ENCODE measurements around the gene SGK1.

The SGK1 gene

DNA sequence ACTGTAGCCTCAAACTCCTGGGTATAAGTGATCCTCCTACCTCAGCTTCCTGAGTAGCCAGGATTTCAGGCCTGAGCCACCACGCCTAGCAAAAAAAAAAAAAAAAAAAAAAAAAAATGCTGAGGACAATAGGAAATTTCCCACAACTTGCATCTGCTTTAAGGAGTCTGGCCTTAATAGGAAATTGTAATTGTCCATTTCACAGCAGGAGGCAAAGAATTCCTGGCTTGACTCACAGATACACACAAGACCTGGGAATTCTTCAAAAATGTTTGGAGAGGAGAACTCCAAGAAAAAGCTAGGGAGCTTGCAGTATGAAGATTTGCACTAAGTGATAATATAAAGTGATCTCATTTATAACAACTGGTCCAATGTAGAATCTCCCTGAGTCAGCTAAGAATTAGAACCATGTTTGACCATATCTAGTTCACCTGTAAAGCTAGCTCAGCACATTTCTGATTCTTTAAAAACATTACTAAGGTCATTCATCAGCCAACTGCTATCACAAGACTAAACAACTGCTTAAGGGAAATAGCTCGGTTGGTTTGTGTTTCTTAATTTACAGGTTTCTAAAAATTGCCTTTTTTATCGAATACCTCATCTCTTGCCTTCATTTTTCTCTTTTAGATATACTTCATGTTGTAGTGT, 185.3 kb downstream of the SGK1 start:
- DNase-seq: no peak

DNA sequence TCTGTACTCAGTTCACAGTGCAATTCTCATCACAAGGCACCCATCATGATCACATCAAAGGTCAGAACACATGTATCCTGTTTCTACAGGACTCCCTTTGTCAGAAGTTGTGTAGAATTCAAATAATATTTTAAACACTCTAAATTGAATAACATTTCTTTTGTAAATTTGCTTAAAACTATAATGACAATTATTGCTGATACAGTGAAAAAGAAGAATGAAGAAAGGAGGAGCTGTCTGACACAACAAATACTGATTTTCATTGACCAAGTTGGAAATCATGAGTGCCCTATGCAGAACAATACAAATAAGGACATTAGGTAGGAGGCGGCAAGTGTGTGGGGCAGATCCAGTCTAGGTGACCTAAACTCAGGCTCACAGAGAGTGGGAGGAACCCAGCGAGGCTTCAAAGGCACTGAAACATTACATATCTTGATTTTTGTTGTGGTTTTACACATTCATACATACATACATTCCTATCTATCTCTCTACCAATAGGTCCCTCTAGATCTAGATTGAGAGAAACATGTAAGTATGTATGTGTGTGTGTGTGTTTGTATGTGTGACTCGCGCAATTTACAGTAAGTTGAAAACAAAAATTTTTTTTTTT, 186.3 kb downstream of the SGK1 start:
- DNase-seq: no peak

GRCh38 chr6:134128146-134128545, 189.8 kb downstream of the SGK1 start:
- DNase-seq: no peak

DNA sequence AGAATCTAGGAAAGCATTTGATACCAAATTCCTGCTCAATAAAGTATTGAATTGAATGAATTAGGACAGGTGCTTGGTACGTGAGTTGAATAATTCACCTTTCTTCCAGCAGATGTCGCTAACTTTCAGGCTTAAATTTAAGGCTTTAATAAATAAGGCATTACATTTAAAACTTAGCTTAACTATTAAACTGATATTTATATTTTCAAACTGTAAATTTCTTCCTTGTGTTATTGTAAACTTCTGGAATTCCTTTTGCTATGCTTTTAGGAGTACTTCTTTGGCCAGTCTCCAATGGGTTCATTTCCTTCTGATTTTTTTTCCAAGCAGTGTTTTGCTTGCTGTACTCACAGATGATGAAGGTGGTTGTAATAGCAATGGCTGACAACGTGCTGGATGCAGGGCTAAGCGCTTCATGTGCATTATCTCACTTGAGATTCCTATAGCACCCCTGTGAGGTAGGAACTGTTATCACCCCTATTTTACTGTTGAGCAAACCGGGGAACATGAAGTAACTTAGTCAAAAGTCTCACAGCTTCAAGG, 194.2 kb downstream of the SGK1 start:
- no peak for DNase-seq

GRCh38 chr6:134122775-134123174, 195.1 kb downstream of the SGK1 start:
- DNase-seq: no peak

- DNase-seq: no peak
Measured at GRCh38 chr6:134119486-134119885, 198.4 kb downstream of the SGK1 start.

Data from nucleus accumbens (tissue), 56 donors.